Endothelial cell of umbilical vein (primary cell): ENCODE results near the gene SUCLG2. TPM values are rescaled to one million over a fixed set of nuclear protein-coding genes. Genes with fewer than 3 reads are reported as not detected.

Experiments used
- BruUV-seq: library from RNA; stranded (reverse); fragments of 400-500 nt; replicated peaks from 2 replicates; lab custom pipeline; 2021; lab: Mats Ljungman, UMichigan
- CTCF ChIA-PET: fragments of 300-600, 350-600 bp; sonication (Branson Sonifier 250); formaldehyde crosslinking; loops from one replicate; lab custom pipeline; 2021; ENCODE audit warnings: antibody characterized with exemption, inconsistent platforms; lab: Charles Lee
- POLR2A ChIA-PET: fragments of 300-600, 350-600 bp; sonication (Branson Sonifier 250); formaldehyde crosslinking; loops from one replicate; lab custom pipeline; 2021; ENCODE audit warnings: antibody characterized with exemption, inconsistent platforms; lab: Charles Lee
- DNase-seq: peaks from one replicate; pipeline ENCODE4 v3.0.0-alpha.2; 2011; ENCODE audit warnings: low read depth, low spot score
- FAIRE-seq: peaks from 2 replicates; lab custom pipeline; 2011; peaks lifted over from hg19 to GRCh38; lab: Jason Lieb, UNC
- H2AFZ ChIP-seq: 2 replicates; pipeline ENCODE4 v1.6.0; 2012; ENCODE audit warnings: low read depth, low read length, control low read depth, inconsistent platforms
- H3K27ac ChIP-seq: 2 replicates; pipeline ENCODE4 v1.5.1; 2011; ENCODE audit warnings: low read depth, mild to moderate bottlenecking, control low read depth, low read length, moderate library complexity; ENCODE audit not compliant: insufficient read depth
- H3K27me3 ChIP-seq, 2 experiments: 2 replicates each; pipeline versions ENCODE4 v1.6.0 to v1.6.1; 2011; ENCODE audit warnings: low read length in 2 of 2, mixed read lengths in 1 of 2; ENCODE audit not compliant: control insufficient read depth in 2 of 2, insufficient read depth in 2 of 2
- H3K36me3 ChIP-seq, 2 experiments: 2 replicates in 1 of 2; 3 replicates in 1 of 2; pipeline ENCODE4 v1.5.1; 2011; ENCODE audit warnings: low read length in 2 of 2, mild to moderate bottlenecking in 1 of 2, moderate library complexity in 1 of 2; ENCODE audit not compliant: control insufficient read depth in 2 of 2, insufficient read depth in 2 of 2; ENCODE audit errors: extremely low read depth in 1 of 2
- H3K4me1 ChIP-seq: 3 replicates; pipeline ENCODE4 v1.5.1; 2011; ENCODE audit warnings: mild to moderate bottlenecking, low read length; ENCODE audit not compliant: control insufficient read depth, insufficient read depth; ENCODE audit errors: extremely low read depth
- H3K4me2 ChIP-seq: 2 replicates; pipeline ENCODE4 v1.6.1; 2011; ENCODE audit warnings: low read length, control low read depth, mixed read lengths; ENCODE audit not compliant: insufficient read depth
- H3K4me3 ChIP-seq, 3 experiments: fragments of 200-600 bp in 1 of 3; sonication (generic), shearing (Covaris generic) in 1 of 3; replicated peaks in 1 of 3; 2 replicates each; pipeline ENCODE4 v1.5.1; 2011 to 2016; ENCODE audit warnings: control low read depth in 3 of 3, low read length in 3 of 3, mild to moderate bottlenecking in 2 of 3, inconsistent platforms in 1 of 3, low read depth in 1 of 3, moderate library complexity in 1 of 3; ENCODE audit not compliant: insufficient read depth in 1 of 3
- H3K79me2 ChIP-seq: 2 replicates; pipeline ENCODE4 v1.6.0; 2012; ENCODE audit warnings: low read length, inconsistent platforms; ENCODE audit not compliant: control insufficient read depth, insufficient read depth
- H3K9ac ChIP-seq: replicated peaks from 2 replicates; pipeline ENCODE3; 2011; ENCODE audit warnings: low read length, control low read depth; ENCODE audit not compliant: insufficient read depth; ENCODE audit errors: extremely low read depth
- H3K9me1 ChIP-seq: replicated peaks from 3 replicates; pipeline ENCODE4 v1.6.0; 2011; ENCODE audit warnings: mild to moderate bottlenecking, low read length; ENCODE audit not compliant: control insufficient read depth, insufficient read depth; ENCODE audit errors: extremely low read depth
- H3K9me3 ChIP-seq: replicated peaks from 2 replicates; pipeline ENCODE4 v1.5.1; 2012; ENCODE audit warnings: low read length, inconsistent platforms; ENCODE audit not compliant: control insufficient read depth, insufficient read depth
- H4K20me1 ChIP-seq: replicated peaks from 2 replicates; pipeline ENCODE3; 2011; ENCODE audit warnings: mild to moderate bottlenecking, low read length; ENCODE audit not compliant: control insufficient read depth, insufficient read depth; ENCODE audit errors: extremely low read depth
- CTCF ChIP-seq, 2 donors: IDR thresholded peaks; 1 replicate in 1 of 2; 2 replicates in 1 of 2; pipeline ENCODE4 v1.5.1; 2011; ENCODE audit warnings: low read length in 2 of 2, mild to moderate bottlenecking in 2 of 2, moderate library complexity in 2 of 2, control low read depth in 1 of 2, inconsistent platforms in 1 of 2, low read depth in 1 of 2; ENCODE audit not compliant: insufficient read depth in 1 of 2; ENCODE audit errors: extremely low read depth in 1 of 2
- EZH2 ChIP-seq: IDR thresholded peaks from 2 replicates; pipeline ENCODE4 v1.6.1; 2012; ENCODE audit warnings: borderline replicate concordance, low read depth, mild to moderate bottlenecking, moderate library complexity, low read length, inconsistent platforms; ENCODE audit not compliant: severe bottlenecking
- FOS ChIP-seq: IDR thresholded peaks from 2 replicates; pipeline ENCODE4 v1.6.1; 2011; ENCODE audit warnings: mild to moderate bottlenecking, low read length, moderate library complexity, borderline replicate concordance; ENCODE audit not compliant: insufficient read depth
- GATA2 ChIP-seq: IDR thresholded peaks from 2 replicates; pipeline ENCODE4 v1.7.0; 2011; ENCODE audit warnings: low read depth, mild to moderate bottlenecking, moderate library complexity, mixed read lengths, low read length; ENCODE audit not compliant: insufficient read length, insufficient read depth
- JUN ChIP-seq: IDR thresholded peaks from 2 replicates; pipeline ENCODE4 v1.6.1; 2011; ENCODE audit warnings: borderline replicate concordance, low read depth; ENCODE audit not compliant: insufficient read length, insufficient read depth
- MAX ChIP-seq: IDR thresholded peaks from 2 replicates; pipeline ENCODE4 v1.6.1; 2011; ENCODE audit not compliant: insufficient read depth, insufficient read length
- MYC ChIP-seq: IDR thresholded peaks from one replicate; pipeline ENCODE4 v1.6.1; 2011; ENCODE audit warnings: mild to moderate bottlenecking, low read depth, low read length
- POLR2A ChIP-seq: IDR thresholded peaks from 2 replicates; pipeline ENCODE4 v1.6.1; 2012; ENCODE audit warnings: low read depth, mild to moderate bottlenecking, control low read depth, low read length
- POLR2AphosphoS5 ChIP-seq: IDR thresholded peaks from 2 replicates; pipeline ENCODE4 v1.6.1; 2012; ENCODE audit warnings: low read depth, mild to moderate bottlenecking, control low read depth, low read length, moderate library complexity; ENCODE audit not compliant: insufficient read depth
- dilution Hi-C: fragments of 300-500 bp; cut with MboI; formaldehyde crosslinking; loops from one replicate; pipeline ENCODE4 v1.15.0; 2019; ENCODE audit warnings: low sequenced_read_pairs; ENCODE audit not compliant: extremely low pct_ligation_motif_present
- intact Hi-C: fragments of 100-400 bp; cut with micrococcal nuclease; formaldehyde crosslinking; loops from one replicate; pipeline ENCODE4 v1.10.0; 2022
- polyA plus RNA-seq, 4 experiments: library from polyadenylated mRNA; depleted of rRNA in 3 of 4; stranded (reverse) in 3 of 4; unstranded in 1 of 4; fragments of >200 nt; gene quantifications; 2 replicates each; pipeline versions ENCODE4 v1.2.1 to v1.2.3, GENCODE V29; 2011 to 2012; ENCODE audit warnings: missing spikeins in 1 of 4
- total RNA-seq: library from RNA; stranded (reverse); gene quantifications from 2 replicates; pipeline ENCODE4 v1.2.3, GENCODE V29; 2021

The SUCLG2 gene
- total and polyA plus RNA-seq, 2 donors (not counting 3 experiments of a cell fraction or from before 2014, with no cell fraction given), result 8.1 to 38.3 TPM

GRCh38 chr3:67490658-67491057 lies 163.8 kb downstream of the SUCLG2 start:
- Histone ChIP-seq H3K27ac (no peak overlapping the region), H3K9me3 (no peaks in the 10 kb centered on the region), H4K20me1 (no peaks in the 10 kb centered on the region), H3K27me3 (no peaks in the 10 kb centered on the region), H3K4me3 (no peak overlapping the region), H3K4me1 (no peaks in the 10 kb centered on the region), H3K79me2 (no peaks in the 10 kb centered on the region), H3K4me2 (no peak overlapping the region), H3K36me3 (no peaks in the 10 kb centered on the region), H3K9ac (no peak overlapping the region), H2AFZ (no peak overlapping the region), H3K9me1 (no peaks in the 10 kb centered on the region)
- TF ChIP-seq JUN, result no peak
- no peak for TF ChIP-seq EZH2
- TF ChIP-seq POLR2A, result no peak
- no peak for TF ChIP-seq MYC
- ChIA-PET POLR2A (no interaction called here), CTCF (interaction anchor here (1.2 kb wide), 1 partner anchor 10 kb away, joined by 3 read pairs; no protein-coding TSS in a partner anchor)
- dilution Hi-C loops (no loop called here), intact Hi-C loops (no loop called here)
- FAIRE-seq, result no peak
- BruUV-seq, result no TSS peak
- no peak for DNase-seq

- intact Hi-C loops (no loop called here), dilution Hi-C loops (no loop called here)
- Histone ChIP-seq H3K4me1 (no peaks in the 10 kb centered on the region), H3K27ac (no peak overlapping the region), H3K9me1 (no peaks in the 10 kb centered on the region), H3K4me3 (no peak overlapping the region), H2AFZ (no peak overlapping the region), H3K79me2 (no peaks in the 10 kb centered on the region), H3K4me2 (no peak overlapping the region), H3K36me3 (no peaks in the 10 kb centered on the region), H3K27me3 (no peaks in the 10 kb centered on the region), H3K9me3 (no peaks in the 10 kb centered on the region), H4K20me1 (no peaks in the 10 kb centered on the region), H3K9ac (no peak overlapping the region)
- ChIA-PET POLR2A (no interaction called here), CTCF (interaction anchor here (0.9 to 1.2 kb wide), 2 partner anchors 11 to 42 kb away, joined by 3 read pairs; no protein-coding TSS in a partner anchor)
- no TSS peak for BruUV-seq
- TF ChIP-seq MYC (no peak), CTCF (IDR thresholded peaks at IDR 0.05; ENCODE audit: extremely low read depth in 1 of 2, insufficient read depth in 1 of 2, low read depth in 1 of 2, low read length in 2 of 2) (no peak), FOS (no peak), JUN (no peak), MAX (no peak), POLR2AphosphoS5 (no peak), GATA2 (no peak), POLR2A (no peak)
- no peak for FAIRE-seq
- no peak for DNase-seq
These were observed 164.6 kb downstream of the SUCLG2 start for GRCh38 chr3:67489816-67490215.
